HK-2 (cell line): ENCODE measurements around the gene HMCN2.

Experiments used
- DNase-seq: peaks from one replicate; pipeline ENCODE4 v3.0.0-alpha.2; 2018; ENCODE audit not compliant: unreplicated experiment

Gene HMCN2

DNA sequence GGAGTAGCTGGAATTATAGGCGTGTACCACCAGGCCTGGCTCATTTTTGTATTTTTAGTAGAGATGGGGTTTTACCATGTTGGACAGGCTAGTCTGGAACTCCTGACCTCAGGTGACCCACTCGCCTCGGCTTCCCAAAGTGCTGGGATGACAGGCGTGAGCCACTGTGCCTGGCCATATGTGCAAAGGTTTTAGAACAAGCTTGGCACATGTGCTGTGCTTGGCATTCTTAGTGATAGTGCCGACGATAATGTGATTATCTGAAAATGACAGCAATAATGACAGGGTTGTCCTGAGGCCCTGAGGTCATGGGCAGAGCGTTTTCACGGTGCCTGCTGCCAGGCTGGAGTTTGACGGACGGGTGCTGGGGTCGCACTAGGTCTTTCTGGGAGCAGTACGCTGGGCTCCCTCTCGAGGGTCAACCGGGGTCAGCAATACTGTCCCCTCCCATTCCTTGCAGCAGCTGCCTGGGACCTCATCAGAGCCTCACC is 42.6 kb downstream of the HMCN2 start:
- no peak for DNase-seq

DNA sequence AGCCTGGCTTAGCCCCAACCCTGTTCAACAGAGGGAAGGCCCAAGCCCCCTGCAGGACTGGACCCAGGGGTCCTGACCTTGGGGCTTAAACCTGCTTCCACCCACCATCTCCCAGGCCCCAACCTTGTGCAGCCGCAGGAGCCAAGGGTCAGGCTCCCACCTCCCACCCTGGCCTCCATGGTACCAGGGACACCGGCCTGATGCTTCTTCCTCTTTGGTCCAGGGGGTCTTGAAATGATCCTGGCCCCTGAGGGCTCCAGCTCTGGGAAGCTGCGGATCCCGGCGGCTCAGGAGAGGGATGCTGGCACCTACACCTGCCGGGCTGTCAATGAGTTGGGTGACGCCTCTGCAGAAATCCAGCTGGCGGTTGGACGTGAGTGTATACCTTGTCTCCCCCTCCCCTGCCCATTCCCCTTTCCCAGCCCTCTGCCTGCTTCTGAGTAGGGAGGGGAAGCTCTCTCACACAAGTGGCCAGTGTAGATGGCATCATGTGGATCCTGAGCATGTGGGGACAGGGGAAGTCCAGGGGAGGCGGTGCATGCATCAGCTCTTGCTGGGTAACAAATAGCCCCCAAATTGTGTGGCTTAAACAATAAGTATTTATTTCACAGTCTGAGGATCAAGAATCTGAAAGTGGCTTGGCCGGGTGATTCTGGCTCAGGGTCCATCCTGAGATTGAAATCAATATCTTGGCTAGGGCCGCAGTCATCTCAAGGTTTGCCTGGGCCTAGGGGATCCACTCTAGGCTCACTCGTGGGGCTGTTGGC is 44.3 kb downstream of the HMCN2 start:
- no peak for DNase-seq

DNA sequence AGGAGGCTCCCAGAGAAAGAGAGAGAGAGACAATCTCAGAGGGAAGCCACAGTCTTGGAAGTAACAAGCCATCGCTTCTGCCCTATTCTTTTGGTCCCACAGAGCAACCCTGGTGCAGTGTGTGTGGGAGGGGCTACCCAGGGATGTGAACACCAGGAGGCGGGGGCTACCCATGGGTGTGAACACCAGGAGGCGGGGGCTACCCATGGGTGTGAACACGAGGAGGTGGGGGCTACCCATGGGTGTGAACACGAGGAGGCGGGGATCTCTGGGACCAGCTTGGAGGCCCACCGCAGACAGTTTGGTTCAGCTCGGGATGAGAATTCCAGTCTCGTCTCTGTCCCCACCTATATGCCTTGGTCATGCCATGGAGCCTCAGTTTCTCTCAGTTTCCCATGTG is 44.9 kb downstream of the HMCN2 start:
- DNase-seq, result no peak

- no peak for DNase-seq
Observed at GRCh38 chr9:130311003-130311402, 45.4 kb downstream of the HMCN2 start.

DNA sequence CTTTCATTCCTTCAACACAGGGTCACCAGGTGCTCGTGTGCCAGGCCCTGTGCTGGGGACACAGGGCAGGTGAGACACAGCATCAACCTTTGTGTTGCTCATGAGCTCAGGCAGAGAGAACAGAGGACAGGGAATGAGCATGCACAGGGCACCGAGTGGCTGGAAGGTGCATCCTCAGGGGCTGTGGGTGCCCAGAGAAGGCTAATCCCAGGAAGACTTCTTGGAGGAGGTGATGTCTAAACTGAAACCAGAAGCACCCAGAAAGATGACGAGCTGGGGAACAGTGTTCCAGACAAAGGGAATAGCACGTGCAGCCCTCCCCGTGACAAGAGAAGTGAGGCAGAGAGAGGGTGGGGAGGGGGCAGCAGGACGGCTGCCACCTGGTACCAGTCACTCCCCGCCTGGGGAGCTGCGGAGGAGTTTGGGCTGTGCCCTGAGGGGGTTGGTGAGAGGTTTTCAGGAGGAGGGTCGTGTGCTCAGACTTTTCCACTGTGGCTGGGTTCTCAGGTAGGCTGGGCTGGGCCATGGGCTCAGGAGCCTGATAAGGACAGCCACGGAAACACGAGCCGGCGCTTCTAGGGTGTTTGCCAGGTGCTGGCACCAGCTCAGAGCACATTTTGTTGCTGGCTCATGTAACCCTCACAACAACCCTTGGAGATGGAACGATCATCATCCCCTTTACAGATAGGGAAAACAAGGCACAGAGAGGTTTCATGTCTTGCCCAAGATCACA is 46.0 kb downstream of the HMCN2 start:
- no peak for DNase-seq

GRCh38 chr9:130313103-130313858 is 47.7 kb downstream of the HMCN2 start:
- DNase-seq, result no peak

- DNase-seq, result no peak
Observed at GRCh38 chr9:130315446-130316226, 50.1 kb downstream of the HMCN2 start.

GRCh38 chr9:130316430-130316829 is 50.9 kb downstream of the HMCN2 start:
- DNase-seq, result no peak

GRCh38 chr9:130319300-130319699 is 53.7 kb downstream of the HMCN2 start:
- no peak for DNase-seq

- DNase-seq, result no peak
Observed at GRCh38 chr9:130319944-130320712, 54.6 kb downstream of the HMCN2 start.

- DNase-seq, result no peak
Observed at GRCh38 chr9:130320723-130321481, 55.3 kb downstream of the HMCN2 start.

GRCh38 chr9:130321539-130321938 is 56.0 kb downstream of the HMCN2 start:
- DNase-seq, result no peak

- DNase-seq, result no peak
Observed at GRCh38 chr9:130323051-130323745, 57.6 kb downstream of the HMCN2 start.

DNA sequence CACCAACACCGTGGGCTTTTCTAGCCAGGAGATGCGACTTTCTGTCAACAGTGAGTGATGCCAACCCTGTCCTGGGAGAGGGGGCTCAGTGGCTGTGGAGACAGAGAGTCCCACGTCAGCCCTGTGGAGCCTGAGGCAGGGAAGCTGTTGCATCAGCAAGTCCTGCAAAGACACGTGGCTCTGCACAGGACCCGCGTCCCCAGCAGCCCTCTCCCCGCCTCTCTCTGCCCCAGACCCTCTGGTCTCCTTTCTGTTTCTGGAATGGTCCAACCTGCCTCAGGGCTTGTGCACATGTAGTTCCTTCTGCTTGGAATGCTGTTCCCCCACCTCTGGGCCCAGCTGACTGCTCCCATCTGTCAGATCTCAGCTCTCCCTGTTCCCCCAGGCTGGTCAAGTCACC is 60.4 kb downstream of the HMCN2 start:
- DNase-seq, result no peak

DNA sequence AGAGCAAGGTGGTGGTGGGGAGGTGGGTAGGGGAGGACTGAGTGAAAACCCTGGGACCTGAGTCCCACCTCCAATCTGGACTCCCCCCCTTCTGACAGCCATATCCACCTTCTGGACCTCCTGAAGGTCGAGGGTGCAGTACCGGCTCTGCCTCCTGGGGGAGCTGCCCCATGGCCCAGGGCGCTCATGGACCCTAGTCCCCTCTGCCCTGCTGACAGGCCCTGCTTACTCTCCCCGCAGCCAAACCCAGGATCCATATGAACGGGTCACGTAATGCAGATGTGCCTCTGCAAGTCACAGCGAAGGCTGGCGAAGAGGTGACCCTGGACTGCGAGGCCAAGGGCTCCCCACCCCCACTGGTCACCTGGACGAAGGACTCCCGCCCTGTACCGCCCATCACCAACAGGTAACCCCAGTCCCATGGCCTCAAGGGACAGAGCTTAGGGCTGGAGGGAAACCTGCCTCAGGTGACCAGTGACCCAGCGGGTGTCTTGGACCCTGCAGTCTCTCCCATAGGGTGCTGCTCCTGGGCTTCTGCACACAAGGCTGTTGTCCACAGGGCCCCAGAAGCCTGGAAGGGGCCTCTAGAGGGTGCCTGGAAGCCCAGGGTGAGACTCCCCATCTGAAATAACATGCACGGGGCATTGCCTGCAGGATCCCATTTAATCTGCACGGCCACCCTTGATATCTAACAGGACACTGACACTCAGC is 61.7 kb downstream of the HMCN2 start:
- DNase-seq, result no peak

DNA sequence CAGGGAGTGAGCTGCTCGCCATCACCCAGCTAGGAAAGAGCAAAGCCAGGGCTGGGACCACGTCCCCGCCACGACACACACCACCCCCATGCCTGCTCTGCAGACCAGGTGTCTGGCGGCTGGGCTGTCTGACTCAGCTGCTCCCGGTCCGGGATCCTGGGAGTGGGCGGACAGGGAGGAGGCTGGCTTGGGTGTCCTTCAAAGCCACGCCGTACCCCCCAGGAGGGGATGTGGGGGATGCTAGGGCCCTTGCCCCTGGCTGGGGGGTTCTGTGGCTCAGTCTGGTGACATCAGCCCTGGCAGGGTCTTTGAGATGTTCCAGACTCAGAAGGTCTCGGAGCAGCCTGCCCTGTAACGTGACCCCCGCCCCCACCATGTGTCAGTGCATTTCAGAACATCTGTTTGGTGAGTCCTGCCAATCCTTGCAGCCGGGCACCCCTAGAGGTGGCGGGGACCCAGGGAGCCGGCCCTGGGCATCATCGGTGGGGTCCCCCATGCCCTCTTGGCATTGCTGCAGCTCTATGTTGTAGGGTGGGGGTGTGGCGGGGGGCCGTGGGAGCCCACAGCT is 62.3 kb downstream of the HMCN2 start:
- peak; percentile 38 for DNase-seq

DNA sequence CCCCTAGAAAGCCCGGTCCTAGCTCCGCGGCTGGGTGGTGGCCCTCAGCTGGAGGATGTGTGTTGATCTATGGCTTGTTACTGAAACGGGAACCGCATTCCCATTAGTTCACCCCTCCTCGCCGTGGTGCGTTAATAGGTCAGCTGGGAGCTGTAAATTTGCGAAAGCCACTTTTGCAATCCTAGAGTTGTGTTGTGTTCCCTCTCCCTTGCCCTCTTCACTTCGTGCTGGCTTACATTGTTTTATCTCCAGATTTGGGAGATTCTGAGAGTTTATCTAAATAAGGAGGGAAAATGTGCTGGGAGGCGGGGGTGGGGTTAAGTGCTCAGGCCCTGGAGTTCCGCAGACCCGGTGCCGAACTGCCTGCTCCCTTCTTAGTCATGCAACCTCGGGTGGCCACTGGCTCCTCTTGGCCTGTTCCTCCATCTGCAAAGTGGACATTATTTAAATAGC is 62.8 kb downstream of the HMCN2 start:
- no peak for DNase-seq

DNA sequence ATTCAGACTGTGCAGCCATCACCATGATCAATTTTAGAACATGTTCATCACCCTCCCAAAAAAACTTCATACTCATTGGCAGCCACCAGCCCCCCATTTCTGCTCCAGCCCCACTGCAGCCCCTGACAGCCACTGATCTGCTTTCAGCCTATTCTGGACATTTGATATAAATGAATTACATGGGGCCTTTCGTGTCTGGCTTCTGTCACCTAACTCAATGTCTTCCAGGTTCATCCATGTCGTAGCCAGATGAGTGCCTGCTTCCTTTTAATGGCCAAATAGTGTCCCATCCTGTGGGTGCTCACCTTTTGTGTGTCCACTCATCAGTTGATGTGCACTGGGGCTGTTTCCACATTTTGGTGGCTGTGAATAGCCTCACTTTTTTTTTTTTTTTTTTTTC is 63.5 kb downstream of the HMCN2 start:
- DNase-seq, result no peak
